Panc1 (cell line): ENCODE results near the gene PIEZO1. TPM values are rescaled to one million over a fixed set of nuclear protein-coding genes. Genes with fewer than 3 reads are reported as not detected.

Source experiments
- ATAC-seq: fragments of 200-7000 bp; cut with Tn5 transposase; 2 replicates; pipeline ENCODE4 v1.9.1; 2020; ENCODE audit warnings: mild to moderate bottlenecking, moderate library complexity
- BruUV-seq: library from RNA; stranded (reverse); fragments of 400-500 nt; replicated peaks from 2 replicates; lab custom pipeline; 2021; lab: Mats Ljungman, UMichigan
- CTCF ChIA-PET: fragments of 300-600 bp; sonication (Branson Sonifier 250); formaldehyde crosslinking; loops from one replicate; lab custom pipeline; 2022; ENCODE audit warnings: antibody characterized with exemption; lab: Charles Lee
- POLR2A ChIA-PET: fragments of 300-600 bp; sonication (Branson Sonifier 250); formaldehyde crosslinking; loops from one replicate; lab custom pipeline; 2022; ENCODE audit warnings: antibody characterized with exemption; lab: Charles Lee
- DNase-seq: peaks from one replicate; pipeline ENCODE4 v3.0.0-alpha.2; 2010; ENCODE audit warnings: low read depth, low spot score
- H3K27ac ChIP-seq: 2 replicates; pipeline ENCODE4 v1.5.1; 2011; ENCODE audit warnings: mild to moderate bottlenecking, low read length, inconsistent platforms
- H3K27me3 ChIP-seq: fragments of 200-500 bp; sonication (Bioruptor generic); 2 replicates; pipeline ENCODE4 v1.6.0; 2014; ENCODE audit warnings: low read length, inconsistent platforms; ENCODE audit not compliant: control insufficient read depth, insufficient read depth
- H3K36me3 ChIP-seq: fragments of 200-500 bp; sonication (Bioruptor generic); 2 replicates; pipeline ENCODE4 v1.5.1; 2014; ENCODE audit warnings: inconsistent platforms, mild to moderate bottlenecking, low read length, moderate library complexity; ENCODE audit not compliant: control insufficient read depth, insufficient read depth
- H3K4me1 ChIP-seq: 2 replicates; pipeline ENCODE4 v1.5.1; 2011; ENCODE audit warnings: inconsistent platforms, mild to moderate bottlenecking, low read length, moderate library complexity; ENCODE audit not compliant: control insufficient read depth, insufficient read depth
- H3K4me3 ChIP-seq, 2 experiments: 2 replicates each; pipeline ENCODE4 v1.5.1; 2011 to 2012; ENCODE audit warnings: low read depth in 2 of 2, low read length in 2 of 2, mild to moderate bottlenecking in 2 of 2, inconsistent platforms in 1 of 2, moderate library complexity in 1 of 2
- H3K9me3 ChIP-seq: fragments of 200-500 bp; sonication (Bioruptor generic); 2 replicates; pipeline ENCODE4 v1.5.1; 2014; ENCODE audit warnings: low read depth, mild to moderate bottlenecking, inconsistent platforms, low read length, moderate library complexity; ENCODE audit not compliant: control insufficient read depth, insufficient read depth
- CTCF ChIP-seq: fragments of 450-650 bp; IDR thresholded peaks from 2 replicates; pipeline ENCODE4 v1.5.1; 2017; ENCODE audit warnings: mild to moderate bottlenecking
- POLR2AphosphoS5 ChIP-seq: IDR thresholded peaks from 2 replicates; pipeline ENCODE4 v1.6.1; 2012; ENCODE audit warnings: mild to moderate bottlenecking, low read depth, low read length, moderate library complexity
- REST ChIP-seq, 2 experiments: IDR thresholded peaks; 2 replicates each; pipeline ENCODE4 v1.6.1; 2011 to 2012; ENCODE audit warnings: low read depth in 2 of 2, control low read depth in 1 of 2, low read length in 1 of 2, mild to moderate bottlenecking in 1 of 2, moderate library complexity in 1 of 2; ENCODE audit not compliant: insufficient read depth in 1 of 2
- SIN3A ChIP-seq: IDR thresholded peaks from 2 replicates; pipeline ENCODE4 v1.6.1; 2012; ENCODE audit warnings: low read depth, mild to moderate bottlenecking, low read length, moderate library complexity, borderline replicate concordance; ENCODE audit not compliant: insufficient read depth
- TCF7L2 ChIP-seq: IDR thresholded peaks from 2 replicates; pipeline ENCODE4 v1.6.1; 2011; ENCODE audit warnings: mild to moderate bottlenecking, low read depth, low read length, inconsistent platforms
- in situ Hi-C: cut with HindIII; loops from 2 replicates; pipeline ENCODE4 v1.10.0; 2016; ENCODE audit warnings: low sequenced_read_pairs, low pct_unique_long_range_greater_than_20kb
- intact Hi-C: fragments of 100-400 bp; cut with micrococcal nuclease; formaldehyde crosslinking; loops from one replicate; pipeline ENCODE4 v1.10.0; 2022; ENCODE audit not compliant: unreplicated experiment
- total RNA-seq: library from RNA; stranded (reverse); gene quantifications from one replicate; pipeline ENCODE4 v1.2.1, GENCODE V29; 2021; ENCODE audit not compliant: unreplicated experiment

The PIEZO1 gene
- total RNA-seq, 1 experiment from 2014 or later, result 175 TPM

- DNase-seq, result no peak
- in situ Hi-C loops, result no loop called here
- ChIA-PET POLR2A (no interaction called here), CTCF (interaction anchor here (0.9 kb wide), 1 partner anchor 30 kb away, joined by 7 read pairs; no protein-coding TSS in a partner anchor)
- H3K4me3 ChIP-seq, result no peak overlapping the region
- H3K36me3 ChIP-seq, result no peaks in the 10 kb centered on the region
- no TSS peak for BruUV-seq
- TF ChIP-seq SIN3A (no peak), POLR2AphosphoS5 (no peak)
- intact Hi-C loops, result no loop called here
- peak overlapping the region; percentile 44; the same call in 1 of the 2 replicates for H3K27ac ChIP-seq
- no peaks in the 10 kb centered on the region for H3K9me3 ChIP-seq
- no peaks in the 10 kb centered on the region for H3K27me3 ChIP-seq
- H3K4me1 ChIP-seq, result peaks cover 76% of the 10 kb centered on the region
- ATAC-seq, result no peak
Measured at GRCh38 chr16:88767546-88768070, 17.4 kb downstream of the PIEZO1 start.

- POLR2A ChIA-PET, result no interaction called here
- in situ Hi-C loops, result no loop called here
- Histone ChIP-seq H3K27me3 (no peaks in the 10 kb centered on the region), H3K36me3 (no peaks in the 10 kb centered on the region), H3K4me3 (no peak overlapping the region), H3K9me3 (no peaks in the 10 kb centered on the region), H3K4me1 (peaks cover 77% of the 10 kb centered on the region), H3K27ac (0 out of 2 replicates have a peak overlapping the region, but pooled peaks have one; percentile 29)
- ATAC-seq (no peak), DNase-seq (no peak)
- no peak for TF ChIP-seq SIN3A
- no peak for TF ChIP-seq CTCF
- no TSS peak for BruUV-seq
- intact Hi-C loops, result no loop called here
- CTCF ChIA-PET, result no interaction called here
Measured at GRCh38 chr16:88766975-88767374, 18.0 kb downstream of the PIEZO1 start.

GRCh38 chr16:88764913-88765349 is 20.1 kb downstream of the PIEZO1 start:
- in situ Hi-C loops, result no loop called here
- H3K36me3 ChIP-seq, result no peaks in the 10 kb centered on the region
- no peak overlapping the region for H3K4me3 ChIP-seq
- ChIA-PET POLR2A (no interaction called here), CTCF (no interaction called here)
- peaks cover 82% of the 10 kb centered on the region for H3K4me1 ChIP-seq
- no peaks in the 10 kb centered on the region for H3K9me3 ChIP-seq
- intact Hi-C loops, result no loop called here
- ATAC-seq, result no peak
- no peak for TF ChIP-seq TCF7L2
- no peak for TF ChIP-seq CTCF
- no peak for TF ChIP-seq SIN3A
- no peak for TF ChIP-seq REST (IDR thresholded peaks at IDR 0.05; ENCODE audit: insufficient read depth in 1 of 2, low read depth in 2 of 2, low read length in 1 of 2)
- no TSS peak for BruUV-seq
- H3K27me3 ChIP-seq, result no peaks in the 10 kb centered on the region
- no peak for DNase-seq
- peak overlapping the region; percentile 23; the same call in 1 of the 2 replicates for H3K27ac ChIP-seq
